ENCODE measurements around the gene CACNA2D1.

- TF ChIP-seq OSR1 (CRISPR knock-in tag; IDR thresholded peaks at IDR 0.05) (no peak), RARB (CRISPR knock-in tag; IDR thresholded peaks at IDR 0.05) (no peak)
- TF ChIP-seq, protein P1, sequence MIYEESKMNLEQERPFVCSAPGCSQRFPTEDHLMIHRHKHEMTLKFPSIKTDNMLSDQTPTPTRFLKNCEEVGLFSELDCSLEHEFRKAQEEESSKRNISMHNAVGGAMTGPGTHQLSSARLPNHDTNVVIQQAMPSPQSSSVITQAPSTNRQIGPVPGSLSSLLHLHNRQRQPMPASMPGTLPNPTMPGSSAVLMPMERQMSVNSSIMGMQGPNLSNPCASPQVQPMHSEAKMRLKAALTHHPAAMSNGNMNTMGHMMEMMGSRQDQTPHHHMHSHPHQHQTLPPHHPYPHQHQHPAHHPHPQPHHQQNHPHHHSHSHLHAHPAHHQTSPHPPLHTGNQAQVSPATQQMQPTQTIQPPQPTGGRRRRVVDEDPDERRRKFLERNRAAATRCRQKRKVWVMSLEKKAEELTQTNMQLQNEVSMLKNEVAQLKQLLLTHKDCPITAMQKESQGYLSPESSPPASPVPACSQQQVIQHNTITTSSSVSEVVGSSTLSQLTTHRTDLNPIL (CRISPR knock-in tag; IDR thresholded peaks at IDR 0.05; ENCODE audit: low read depth): no peak
Observed at GRCh38 chr7:82434275-82435022, 9.1 kb downstream of the CACNA2D1 start.

All from SK-N-SH treated with all-trans-retinoic acid at 6 μM for 48 hours (cell line).